Measurements from ENCODE around the gene C1orf21. TPM values are rescaled to one million over a fixed set of nuclear protein-coding genes. Genes with fewer than 3 reads are reported as not detected.

Gene C1orf21
- total RNA-seq, 1 donor from 2014 or later = 47.6 TPM

DNA sequence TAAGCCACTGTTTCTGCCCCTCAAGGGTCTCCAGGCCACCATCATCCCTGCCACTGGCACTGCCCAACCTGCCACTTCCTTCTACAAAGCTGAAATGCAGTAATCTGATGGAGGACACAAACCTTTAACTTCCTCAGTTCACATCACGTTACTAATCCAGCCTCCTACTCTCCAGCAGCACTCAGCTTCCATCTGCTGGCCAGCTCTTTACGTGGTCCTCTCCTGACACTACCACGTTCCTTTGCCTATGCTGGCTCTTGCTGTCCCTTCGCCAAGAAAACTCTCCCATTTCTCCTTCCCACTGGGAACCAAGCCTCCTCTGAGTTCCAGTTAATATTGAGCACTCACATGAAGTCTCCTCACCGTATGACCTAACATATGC lies 243.8 kb downstream of the C1orf21 start:
- no peak for DNase-seq

DNA sequence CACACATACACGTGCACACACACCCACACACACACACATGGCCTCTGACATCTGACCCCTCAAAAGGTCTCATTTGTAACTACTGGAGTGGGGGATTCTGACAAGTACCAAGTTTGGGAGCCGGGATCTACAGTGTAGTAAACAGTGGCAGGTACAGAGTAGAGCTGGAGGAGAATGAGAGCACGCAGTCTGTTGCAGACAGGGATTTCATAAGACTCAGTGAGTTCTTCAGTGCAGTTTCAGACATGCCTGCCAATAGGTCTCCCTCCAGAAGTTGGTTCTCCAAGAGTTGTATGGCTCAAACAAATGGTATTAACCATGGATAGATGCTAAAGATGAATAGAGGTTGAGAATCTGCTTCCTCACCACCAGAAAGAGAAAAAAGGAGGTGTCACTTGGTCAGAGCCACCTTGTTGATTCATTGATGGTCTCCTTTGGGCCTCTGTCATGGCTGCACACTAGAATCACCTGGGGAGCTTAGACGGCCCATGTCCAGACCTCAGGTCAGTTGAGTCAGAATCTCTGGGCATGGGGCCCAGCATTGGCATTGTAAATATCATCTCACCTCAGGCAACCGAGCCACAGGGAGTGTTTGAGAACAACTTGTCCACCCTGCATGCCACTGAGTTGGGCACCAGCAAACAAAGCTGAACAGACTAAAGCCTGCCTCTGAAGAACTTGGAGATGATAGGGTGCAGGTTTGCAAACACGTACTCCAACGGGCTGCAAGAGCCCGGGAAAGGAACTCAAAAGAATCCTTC lies 245.8 kb downstream of the C1orf21 start:
- DNase-seq = no peak

DNA sequence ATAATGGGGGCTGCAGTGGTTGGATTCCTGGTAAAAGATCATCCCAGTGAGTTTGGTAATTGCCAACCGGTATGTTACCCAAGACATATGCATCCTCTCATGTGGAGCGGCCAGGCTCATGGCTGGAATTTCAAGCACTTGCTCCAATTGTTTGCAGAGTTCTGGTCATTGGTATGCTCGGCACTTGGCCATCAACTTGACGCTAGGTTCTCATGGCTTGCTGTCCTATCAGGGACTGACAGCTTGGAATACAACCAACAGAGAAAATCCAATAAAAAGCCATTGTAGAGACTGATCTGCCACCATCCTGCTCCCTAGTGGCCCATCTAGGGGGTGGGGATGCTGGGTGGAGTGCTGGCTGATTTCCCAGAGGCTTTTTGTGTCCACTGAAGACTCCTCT lies 247.0 kb downstream of the C1orf21 start:
- no peak for DNase-seq

DNA sequence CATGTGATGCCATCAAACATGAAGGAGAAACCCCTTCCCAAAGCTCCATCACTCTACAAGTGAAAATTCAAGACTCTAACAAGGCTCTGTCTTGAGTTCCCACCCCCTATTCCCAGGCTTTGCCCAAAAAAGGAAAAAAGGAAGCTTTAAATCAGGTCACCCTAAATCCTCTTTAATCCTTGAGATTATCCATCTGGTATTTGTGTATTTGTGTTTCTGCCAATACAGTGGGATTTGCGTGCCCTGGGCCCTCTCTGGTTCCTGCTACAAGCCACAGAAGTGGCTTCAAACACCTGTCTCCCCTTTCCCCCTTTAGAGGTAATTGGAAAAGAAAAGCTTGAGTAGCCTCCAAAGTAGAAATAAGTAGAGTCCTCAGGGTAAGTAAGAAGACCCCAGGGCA lies 247.5 kb downstream of the C1orf21 start:
- DNase-seq = peak; percentile 36

DNA sequence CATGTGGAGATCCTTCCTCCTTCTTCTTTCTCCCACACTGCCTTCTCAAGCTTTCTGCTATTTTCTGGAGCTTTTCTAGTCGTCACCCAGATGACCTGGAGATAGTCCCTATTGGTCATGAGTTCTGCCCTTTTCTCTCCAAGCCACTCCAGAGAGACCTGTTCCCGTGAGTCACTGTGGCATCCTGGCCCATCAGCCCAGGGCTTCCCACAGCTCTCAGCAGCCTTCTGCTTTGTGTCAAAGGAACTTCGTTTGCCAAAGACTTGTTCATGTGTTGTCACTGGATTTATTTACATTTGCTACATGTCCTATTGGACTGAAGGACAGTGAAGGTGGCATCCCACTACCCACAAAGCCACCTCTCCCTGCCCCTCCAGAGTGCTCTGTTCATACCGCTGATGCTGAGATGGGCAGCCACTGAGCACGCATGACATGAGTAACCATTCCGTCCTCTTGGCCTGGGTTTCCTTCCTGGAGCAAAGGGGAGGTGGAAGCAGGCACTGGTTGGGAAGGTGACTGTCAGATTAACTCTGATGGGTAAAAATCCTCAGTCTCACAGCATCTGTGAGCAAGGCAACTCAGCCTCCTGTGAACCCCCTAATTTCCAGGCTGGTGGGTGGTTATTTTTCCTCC lies 248.6 kb downstream of the C1orf21 start:
- DNase-seq = no peak

DNA sequence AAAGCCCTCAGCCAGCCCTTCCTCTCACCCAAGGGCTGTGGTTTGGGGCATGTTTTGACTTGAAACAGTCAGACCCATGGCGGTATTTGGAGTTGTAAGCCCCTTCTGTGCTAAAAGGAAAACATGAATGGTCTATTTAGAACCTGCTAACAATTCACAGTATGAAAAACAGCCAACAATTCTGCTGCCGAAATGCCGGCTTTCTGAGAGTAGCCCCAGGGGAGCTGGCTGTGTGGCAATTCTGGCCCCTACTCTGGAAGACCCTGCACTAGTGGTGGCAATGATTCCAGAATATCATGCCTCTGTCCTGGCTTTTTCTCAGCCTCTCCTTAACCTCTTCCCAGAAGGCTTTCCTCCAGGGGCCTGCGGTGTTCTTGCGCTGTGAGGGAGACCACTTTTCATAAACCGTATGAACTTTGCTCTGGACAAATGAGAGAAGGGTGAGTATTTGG lies 249.2 kb downstream of the C1orf21 start:
- peak; percentile 35 for DNase-seq

DNA sequence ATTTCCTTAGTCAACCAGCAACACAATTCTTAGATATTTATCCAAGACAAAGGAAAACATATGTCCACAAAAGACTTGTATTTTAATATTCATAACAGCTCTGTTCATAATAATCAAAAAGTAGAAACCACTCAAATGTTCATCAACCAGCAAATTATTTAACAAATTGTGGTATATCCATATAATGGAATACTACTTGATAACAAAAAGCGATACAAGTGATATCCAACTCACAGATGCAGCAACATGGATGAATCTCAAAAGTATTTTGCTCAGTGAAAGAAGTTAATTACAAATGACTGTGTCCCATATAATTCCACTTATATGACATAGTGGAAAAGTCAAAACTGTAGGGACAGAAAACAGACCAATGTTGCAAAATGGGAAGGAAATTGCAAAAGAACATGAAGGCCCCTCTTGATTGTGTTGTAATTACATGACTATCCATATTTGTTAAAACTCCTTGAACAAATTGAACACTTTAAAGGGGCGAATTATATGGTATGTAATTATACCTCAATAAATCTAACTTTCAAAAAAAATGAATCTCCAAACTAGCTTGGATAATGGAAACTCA lies 250.9 kb downstream of the C1orf21 start:
- DNase-seq = no peak

DNA sequence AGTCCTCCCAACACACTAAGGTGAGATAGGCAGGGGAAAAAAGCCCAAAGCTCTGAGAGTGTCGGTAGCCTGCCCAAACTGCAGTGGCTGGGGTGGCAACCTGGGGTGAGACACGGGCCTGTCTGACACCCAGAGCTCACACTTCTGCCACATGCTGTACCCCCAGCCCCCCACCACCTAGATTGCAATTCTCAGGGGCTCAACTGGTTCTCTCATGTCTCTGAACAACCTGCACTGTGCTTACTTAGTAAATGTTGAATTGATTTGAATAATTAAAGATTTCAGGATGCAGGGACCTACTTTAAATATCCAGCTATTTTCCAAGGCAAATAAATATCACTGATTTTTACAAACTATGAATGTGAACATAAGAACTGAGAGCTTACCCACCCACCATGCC lies 252.4 kb downstream of the C1orf21 start:
- DNase-seq = no peak

DNA sequence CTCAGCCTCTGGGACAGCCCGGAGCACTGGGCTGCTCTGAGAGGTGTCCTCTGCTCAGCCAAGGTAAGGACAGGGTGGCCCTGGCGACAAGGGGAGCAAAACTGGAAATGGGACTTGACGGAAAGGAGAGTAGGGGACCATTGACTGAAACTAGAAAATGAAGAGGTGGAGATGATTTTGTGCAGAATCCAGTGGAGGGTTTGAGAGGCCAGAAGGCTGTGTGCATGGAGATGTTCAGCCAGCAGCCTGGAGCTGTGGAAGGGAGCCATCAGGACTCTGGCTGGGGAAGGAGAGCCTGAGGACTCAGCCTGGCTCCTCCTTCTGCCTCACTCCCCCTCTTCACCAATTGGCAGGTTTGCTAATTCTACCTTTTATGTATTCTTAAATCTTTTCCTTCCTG lies 253.7 kb downstream of the C1orf21 start:
- DNase-seq = no peak

DNA sequence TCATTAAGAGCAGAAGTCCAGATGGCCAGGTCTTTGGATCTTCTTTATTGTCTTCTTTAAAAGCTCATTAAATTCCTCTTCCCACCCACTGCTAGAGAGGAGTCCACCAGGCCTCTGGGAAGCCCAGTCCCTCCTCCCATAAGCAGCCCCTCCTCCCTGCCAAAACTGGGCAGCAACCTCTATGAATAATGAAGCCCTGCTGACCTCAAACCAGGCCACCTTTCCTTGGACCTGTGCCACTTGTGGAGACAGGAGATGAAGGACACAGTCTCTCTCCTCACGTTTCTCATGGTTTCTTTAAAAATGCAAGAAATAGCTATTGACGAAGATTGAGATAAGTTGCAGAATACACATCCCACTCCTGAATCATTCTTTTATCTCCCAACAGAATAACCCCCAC lies 255.1 kb downstream of the C1orf21 start:
- DNase-seq = no peak

DNA sequence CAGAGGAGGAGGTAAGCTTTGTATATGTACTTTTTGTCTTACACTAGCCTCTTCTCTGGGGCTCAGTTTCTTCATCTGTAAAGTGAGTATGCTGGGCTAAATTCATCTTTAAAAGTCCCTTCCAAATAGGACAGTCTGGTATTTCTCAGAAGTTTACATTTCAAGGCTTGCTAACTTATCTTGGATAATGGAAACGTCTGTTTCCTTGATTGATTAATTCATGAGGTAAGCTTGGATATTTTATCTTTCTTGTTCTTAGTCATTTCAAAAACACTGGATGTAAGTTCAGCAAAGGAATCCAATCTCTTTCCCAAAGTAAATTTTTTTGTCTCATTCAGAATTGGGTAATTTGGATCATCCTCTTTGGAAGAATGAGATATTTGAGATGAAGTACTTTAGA lies 256.8 kb downstream of the C1orf21 start:
- no peak for DNase-seq

DNA sequence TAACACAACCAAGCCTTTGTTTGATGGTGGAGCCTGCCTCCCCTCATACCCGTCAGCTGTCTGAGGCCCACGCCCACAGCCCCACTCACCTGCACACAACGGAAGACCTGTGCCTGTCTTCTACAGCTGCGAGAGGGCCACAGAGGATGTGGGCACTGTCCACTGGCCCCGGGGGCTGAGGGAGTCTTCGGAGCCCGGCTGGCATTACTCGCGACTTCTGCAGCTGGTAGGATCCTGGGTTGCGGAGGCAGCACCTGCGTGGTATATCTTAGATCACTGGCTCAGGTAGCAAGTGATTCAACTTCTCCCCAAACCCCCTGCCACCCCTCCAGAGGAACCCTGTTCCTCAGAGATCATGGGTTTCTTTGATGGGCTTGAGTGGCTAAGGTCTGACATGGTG lies 257.9 kb downstream of the C1orf21 start:
- no peak for DNase-seq

DNA sequence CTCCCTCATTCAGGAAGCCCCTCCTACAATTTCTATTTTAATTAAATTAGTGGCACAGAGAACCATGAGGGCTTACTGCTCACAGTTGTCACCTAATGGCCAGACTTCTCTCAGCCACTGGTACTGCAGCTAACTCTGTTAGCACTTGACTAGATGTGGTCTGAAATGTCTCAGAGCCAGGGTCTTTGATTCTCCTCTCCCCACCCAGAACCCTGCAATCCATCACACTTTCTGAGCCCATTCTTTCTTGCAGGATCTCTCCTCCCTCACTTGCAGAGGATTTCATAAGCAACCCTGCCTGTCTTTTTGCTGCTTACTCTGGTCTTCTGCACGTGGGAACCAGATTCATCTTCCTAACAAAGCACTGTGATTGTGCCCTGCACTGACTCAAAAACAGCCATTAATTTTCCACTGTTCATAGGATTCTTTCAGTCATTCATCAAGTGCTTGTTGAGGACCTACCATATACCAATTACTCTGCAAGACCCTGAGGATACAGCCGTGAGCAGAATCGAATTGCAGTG lies 259.4 kb downstream of the C1orf21 start:
- no peak for DNase-seq

DNA sequence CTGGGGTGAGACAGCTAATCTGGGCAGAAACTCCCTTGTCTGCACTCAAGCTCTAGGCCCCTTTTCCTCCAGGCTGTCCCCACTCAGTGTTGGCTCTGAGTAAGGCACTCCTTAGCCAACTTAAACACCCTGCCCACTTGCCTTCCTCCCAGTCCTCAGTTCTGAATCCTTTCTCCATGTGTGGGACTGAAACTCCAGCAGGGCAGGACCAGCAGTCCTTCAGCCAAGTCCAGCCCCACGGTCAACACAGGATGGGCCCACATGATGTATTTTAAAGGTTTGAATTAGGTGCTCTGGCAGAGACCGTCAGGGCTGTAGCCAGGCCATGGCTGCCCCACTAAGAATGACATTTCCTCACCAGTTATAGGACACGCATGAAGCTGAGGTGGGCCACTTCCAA lies 260.0 kb downstream of the C1orf21 start:
- DNase-seq = no peak

DNA sequence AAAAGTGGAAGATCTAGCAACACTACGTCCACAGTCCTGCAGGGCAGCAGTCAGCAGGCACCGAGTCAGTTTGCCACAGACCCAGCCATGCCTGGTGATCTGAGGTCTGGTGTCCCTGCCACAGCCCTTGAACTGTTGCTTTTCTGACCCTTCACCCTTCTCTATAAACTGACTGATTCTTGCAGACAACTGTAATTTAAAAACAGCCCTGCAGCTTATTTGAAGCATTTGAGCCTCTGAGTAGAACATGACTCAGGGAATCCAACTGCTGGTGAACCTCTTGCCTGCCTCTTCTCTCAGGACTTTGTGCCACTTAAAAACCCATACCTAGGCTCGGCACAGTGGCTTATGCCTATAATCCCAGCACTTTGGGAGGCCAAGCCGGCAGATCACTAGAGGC lies 260.6 kb downstream of the C1orf21 start:
- DNase-seq = no peak

DNA sequence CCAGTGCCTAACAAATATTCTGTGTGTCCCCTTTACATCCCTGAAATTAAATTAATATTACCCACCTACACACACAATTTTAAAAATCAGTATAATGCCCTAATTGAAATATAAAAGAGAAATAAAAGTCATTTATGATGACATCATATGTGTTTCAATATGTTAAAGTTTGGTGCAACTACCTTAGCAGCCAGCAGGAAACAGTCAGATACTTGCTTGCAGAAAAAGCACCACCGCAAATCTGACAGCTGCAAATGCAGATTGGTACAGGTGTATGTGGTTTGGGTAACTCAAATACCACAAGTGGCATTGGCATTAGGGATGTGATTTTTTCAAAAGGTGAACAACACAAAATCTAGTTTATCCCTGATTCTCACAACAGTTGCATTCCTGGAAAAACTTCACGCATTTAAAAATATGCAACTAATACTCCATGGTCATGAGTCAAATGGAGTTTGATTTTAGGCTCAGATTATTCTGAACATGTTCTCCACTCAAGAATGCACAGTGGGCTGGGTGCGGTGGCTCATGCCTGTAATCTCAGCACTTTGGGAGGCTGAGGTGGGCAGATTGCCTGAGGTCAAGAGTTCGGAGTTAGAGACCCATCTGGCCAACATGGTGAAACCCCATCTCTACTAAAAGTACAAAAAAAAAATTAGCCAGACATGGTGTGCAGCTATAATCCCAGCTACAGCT lies 261.5 kb downstream of the C1orf21 start:
- DNase-seq = no peak

DNA sequence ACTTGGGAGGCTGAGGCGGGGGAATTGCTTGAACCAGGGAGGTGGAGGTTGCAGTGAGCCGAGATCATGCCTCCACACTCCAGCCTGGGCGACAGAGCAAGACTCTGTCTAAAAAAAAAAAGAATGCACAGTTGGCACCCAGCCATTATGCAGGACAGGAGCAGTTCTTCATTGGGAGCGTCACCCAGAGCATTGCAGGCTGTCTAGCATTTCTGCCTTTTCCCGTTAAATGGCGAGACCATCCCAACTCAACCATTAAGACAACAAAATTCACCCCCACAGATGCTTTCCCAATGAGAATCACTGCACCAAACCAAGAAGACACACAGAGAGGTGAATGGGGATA lies 262.0 kb downstream of the C1orf21 start:
- DNase-seq = no peak

DNA sequence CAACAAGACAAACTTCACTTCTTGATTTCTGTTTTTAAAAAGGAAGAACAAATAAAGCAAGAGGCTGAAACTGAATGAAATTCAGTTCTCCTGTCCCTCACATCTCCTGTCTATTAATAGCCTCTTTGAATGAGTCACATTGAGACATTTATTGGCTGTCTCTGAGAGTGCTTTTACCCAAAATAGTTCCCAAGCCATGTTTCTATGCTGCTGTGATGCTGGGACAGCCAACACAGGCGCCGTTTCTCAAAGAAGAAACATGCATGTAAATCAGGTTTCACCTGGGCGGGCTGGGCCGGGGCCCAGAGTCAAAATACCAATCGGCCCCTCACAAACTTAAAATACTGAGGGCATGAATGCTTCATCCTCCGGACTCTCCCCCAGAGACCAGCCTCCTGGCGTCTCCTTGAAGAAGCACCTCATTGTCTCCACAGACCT lies 262.6 kb downstream of the C1orf21 start:
- no peak for DNase-seq

DNA sequence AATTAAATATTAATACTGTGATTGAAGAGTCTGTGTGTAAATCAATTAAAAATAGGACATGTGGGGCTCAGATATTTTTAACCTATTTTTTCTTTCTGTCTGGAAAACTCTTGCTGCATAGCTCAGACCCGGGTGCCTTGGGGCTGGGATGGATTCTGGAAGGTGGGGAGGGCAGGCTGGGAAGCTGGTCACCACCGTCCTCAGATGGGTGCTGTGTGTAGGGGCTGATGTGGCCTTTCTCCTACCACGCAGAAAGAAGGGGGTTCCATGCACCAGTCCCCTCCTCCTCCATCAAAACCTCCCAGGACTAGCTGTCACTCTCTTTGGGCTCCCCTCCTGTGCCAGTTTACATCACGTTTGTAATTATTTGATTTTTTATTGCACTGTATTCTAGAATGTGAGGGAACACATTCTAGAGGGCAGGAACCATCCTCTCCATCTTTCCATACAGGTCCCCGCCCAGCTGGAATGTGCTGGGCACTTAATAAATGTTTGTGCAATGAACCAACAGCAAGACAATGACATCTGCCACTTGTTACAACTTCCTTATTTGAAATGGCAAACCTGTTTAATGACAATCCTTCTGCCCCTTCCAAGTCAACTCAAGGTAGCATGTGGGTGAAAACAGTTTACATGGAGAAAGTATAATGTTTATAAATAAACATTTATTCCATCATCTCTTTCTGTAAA lies 263.5 kb downstream of the C1orf21 start:
- no peak for DNase-seq

DNA sequence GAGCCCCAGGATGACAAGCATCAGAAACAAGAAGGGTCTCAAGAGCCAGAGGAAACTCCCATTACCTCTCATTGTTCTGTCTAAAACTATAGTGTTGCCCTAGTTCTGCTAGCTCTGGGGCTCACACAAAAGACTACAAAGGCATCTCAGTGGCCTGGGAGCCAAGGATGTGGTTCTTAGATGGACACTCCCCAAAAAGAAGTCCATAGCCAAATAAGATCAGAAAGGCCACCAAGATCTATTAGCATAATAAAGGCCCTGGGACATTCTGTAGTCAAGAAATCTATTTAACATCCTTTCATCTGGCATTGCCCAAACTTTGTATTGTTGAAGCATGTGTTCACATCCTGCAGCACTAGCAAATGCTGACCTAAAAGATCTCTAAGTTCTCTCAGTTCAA lies 268.4 kb downstream of the C1orf21 start:
- no peak for DNase-seq

DNA sequence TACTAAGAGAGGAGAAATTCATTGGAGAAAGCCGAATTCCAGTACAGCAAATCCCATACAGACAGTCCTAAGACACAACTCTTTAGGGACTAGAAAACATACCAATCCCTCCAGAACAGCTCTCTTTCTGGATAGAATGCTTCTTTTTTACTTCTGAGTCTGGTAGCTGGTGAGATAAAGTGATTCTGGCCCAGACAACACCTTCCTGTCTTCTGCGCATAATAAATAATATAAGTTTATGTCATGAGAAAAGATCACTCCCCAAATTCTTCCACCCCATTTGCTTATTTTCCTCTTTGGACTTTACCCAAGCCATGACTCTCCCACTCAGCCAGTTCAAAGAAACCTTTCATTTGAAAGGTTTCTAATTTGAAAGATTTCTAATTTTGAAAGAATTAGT lies 269.4 kb downstream of the C1orf21 start:
- no peak for DNase-seq

DNA sequence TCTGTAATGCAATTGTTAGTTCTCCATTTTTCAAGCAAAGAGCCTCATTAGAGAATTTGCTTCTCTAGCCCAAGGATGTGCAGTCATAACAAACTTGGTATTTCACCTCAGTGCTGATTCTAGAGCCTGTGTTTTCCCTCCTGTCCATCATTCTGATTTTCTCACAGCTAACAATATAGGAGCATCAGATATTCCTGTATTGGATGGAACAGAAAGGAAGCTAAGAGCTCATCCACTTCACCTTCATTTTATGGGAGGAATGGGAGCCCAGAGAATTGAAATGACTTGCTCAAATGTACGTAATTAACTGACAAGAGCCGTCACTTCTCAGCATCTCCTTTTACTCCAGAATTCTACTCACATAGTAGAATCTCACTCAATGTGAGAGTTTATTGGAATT lies 271.2 kb downstream of the C1orf21 start:
- no peak for DNase-seq

Data from tongue (tissue), 2 donors.